ENCODE data around the gene TYMS. TPM values are rescaled to one million over a fixed set of nuclear protein-coding genes. Genes with fewer than 3 reads are reported as not detected.

The TYMS gene
- total RNA-seq, 1 donor from 2014 or later: 269 TPM

DNA sequence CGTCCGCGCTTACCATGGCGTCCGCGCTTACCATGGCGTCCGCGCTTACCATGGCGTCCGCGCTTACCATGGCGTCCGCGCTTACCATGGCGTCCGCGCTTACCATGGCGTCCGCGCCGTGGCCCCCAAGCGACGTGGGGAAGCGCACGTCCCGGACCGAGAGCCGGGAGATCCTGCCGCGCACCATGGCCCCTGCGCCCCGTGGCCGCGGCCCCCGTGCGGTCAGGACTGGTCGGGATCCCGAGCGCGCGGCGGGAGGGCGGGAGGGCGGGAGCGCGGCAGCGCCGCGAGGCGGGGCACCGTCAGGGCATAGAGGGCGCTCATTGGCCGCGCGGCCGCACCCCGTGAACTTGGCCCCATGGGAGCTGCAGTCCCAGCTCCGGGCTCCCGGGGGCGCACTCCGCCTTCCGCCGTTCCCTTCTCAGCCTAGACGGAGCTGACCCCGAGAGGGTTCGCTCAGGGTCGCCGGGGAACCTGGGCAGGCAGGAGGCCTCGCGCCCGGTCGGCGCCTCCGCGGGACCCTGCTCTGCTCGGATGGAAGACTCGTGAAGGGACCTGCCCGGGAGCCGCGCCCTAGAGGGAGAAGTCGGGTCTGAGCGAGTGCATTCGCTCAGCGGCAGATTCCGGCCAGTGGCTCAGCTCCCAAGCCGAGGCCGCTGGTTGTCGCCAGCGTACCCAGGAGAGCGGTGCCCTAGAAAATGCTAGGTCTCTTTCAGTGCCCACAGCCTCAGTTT lies 55.1 kb downstream of the TYMS start, which contains the start of gene ENOSF1:
Gene ENOSF1, minus strand, starts transcription at position 230 of the 734 bp plus-strand sequence. Its CDS starts 43 bp downstream, at position 187.
- intact Hi-C loops (cut with micrococcal nuclease): loop anchor here (1.0 to 5.0 kb wide), 4 partner anchors 90 to 127 kb away; no protein-coding TSS in a partner anchor
- Mint-ChIP-seq H3K27ac (peak within 1 kb of the TSS; percentile 92), H3K4me1 (peaks cover 29% of the 10 kb centered on the region)

DNA sequence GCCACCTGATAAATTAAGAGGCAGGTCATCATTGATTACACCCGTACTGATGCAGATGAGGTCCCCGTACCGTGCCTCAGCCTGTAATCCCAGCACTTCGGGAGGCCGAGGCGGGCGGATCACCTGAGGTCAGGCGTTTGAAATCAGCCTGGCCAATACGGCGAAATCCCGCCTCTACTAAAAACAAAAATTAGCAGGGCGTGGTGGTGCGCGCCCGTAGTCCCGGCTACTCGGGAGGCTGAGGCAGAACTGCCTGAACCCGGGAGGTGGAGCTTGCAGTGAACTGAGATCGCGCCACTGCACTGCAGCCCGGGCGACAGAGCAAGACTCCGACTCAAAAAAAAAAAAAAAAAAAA lies 55.7 kb downstream of the TYMS start:
- intact Hi-C loops (cut with micrococcal nuclease): loop anchor here (5.0 kb wide), 1 partner anchor 91 kb away; no protein-coding TSS in a partner anchor
- Mint-ChIP-seq H3K36me3 (ENCODE audit: low read depth) (peaks cover 17% of the 10 kb centered on the region), H3K27me3 (no peaks in the 10 kb centered on the region), H3K27ac (no peak overlapping the region), H3K9me3 (no peaks in the 10 kb centered on the region), H3K4me3 (peak overlapping the region; percentile 73), H3K4me1 (peaks cover 29% of the 10 kb centered on the region)
- DNase-seq: no peak

More for the DNA sequence above, 55.1 kb downstream of the TYMS start, which contains the start of gene ENOSF1:
- peaks cover 20% of the 10 kb centered on the region for H3K36me3 Mint-ChIP-seq (ENCODE audit: low read depth)
- DNase-seq: peak; percentile 96
- no peaks in the 10 kb centered on the region for H3K27me3 Mint-ChIP-seq
- peak within 1 kb of the TSS; percentile 90 for H3K4me3 Mint-ChIP-seq
- no peaks in the 10 kb centered on the region for H3K9me3 Mint-ChIP-seq

DNA sequence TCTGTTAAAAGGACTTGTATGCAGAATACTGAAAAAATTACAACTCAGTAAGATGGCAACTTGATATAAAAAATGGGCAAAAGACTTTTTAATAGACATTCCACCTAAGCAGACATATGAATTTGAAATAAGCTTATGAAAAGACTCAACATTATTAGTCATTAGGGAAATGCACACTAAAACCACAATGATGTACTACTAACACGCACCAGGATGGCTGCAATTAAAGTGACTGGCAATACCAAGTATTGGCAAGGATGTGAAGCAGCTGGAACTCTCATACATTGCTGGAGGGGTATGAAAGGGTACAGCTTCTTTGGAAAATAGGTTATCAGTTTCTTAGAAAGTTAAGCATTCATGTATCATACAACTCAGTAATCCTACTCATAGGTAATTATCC lies 58.2 kb downstream of the TYMS start:
- peaks cover 8% of the 10 kb centered on the region for H3K36me3 Mint-ChIP-seq (ENCODE audit: low read depth)
- H3K27me3 Mint-ChIP-seq: no peaks in the 10 kb centered on the region
- H3K27ac Mint-ChIP-seq: no peak overlapping the region
- intact Hi-C loops (cut with micrococcal nuclease): loop anchor here (1.0 kb wide), 1 partner anchor 95 kb away; no protein-coding TSS in a partner anchor
- H3K4me1 Mint-ChIP-seq: peaks cover 16% of the 10 kb centered on the region
- no peak for DNase-seq
- no peaks in the 10 kb centered on the region for H3K9me3 Mint-ChIP-seq
- H3K4me3 Mint-ChIP-seq: no peak overlapping the region

DNA sequence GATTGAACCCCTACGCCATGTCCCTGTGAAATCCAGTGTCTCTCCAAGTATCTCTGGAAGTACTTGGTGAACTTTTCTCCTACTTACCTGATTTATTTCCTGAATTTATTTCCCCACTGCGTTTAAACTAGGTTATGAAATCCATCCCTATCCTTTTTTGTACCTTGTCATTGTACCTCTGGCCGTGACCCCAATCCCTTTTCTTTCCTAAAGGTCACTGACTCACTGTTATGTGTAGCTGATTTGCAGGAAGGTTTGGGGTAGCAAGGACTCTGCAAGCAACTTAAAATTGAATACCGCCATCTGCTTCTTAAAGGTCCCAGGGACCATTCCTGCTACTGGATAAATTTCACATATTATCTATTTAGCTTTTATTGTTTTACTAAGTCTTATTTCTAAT lies 59.5 kb downstream of the TYMS start:
- Mint-ChIP-seq H3K4me3 (no peak overlapping the region), H3K27me3 (no peaks in the 10 kb centered on the region), H3K27ac (no peak overlapping the region), H3K4me1 (peaks cover 9% of the 10 kb centered on the region), H3K36me3 (ENCODE audit: low read depth) (peaks cover 3% of the 10 kb centered on the region), H3K9me3 (no peaks in the 10 kb centered on the region)
- intact Hi-C loops (cut with micrococcal nuclease): no loop called here
- DNase-seq: no peak

Other genes starting within 250 kb of the TYMS start
- gene COLEC12, start 157.0 kb upstream of the TYMS start, total RNA-seq: not detected in 2 replicates
- gene CETN1, start 77.3 kb upstream of the TYMS start, total RNA-seq: not detected in 2 replicates
- gene CLUL1, start 60.7 kb upstream of the TYMS start, total RNA-seq: not detected in 2 replicates
- gene ENOSF1, start 55.0 kb downstream of the TYMS start, total RNA-seq: 85.2 and 91.8 TPM in 2 replicates
- gene YES1, start 154.6 kb downstream of the TYMS start, total RNA-seq: 16.3 and 18.7 TPM in 2 replicates
- gene ADCYAP1, start 247.2 kb downstream of the TYMS start, total RNA-seq: not detected in 2 replicates

All from activated CD4-positive, alpha-beta T cell treated with anti-CD3 and anti-CD28 coated beads, Interleukin-2, amount 10 ng/mL, durations not matched to agents 24 days and 14 days (primary cell).